Stimulated activated CD8-positive, alpha-beta memory T cell treated with anti-CD3 and anti-CD28 coated beads, Interleukin-2, amount 100 ng/mL, for 48 hours (primary cell): Measurements from ENCODE around the gene PKHD1.

Experiments
- DNase-seq, 2 donors: peaks; one replicate each; pipeline ENCODE4 v3.0.0-alpha.2; 2020; ENCODE audit warnings: low read depth in 2 of 2

The PKHD1 gene

GRCh38 chr6:51619042-51619799 lies 468.2 kb downstream of the PKHD1 start:
- DNase-seq, result no peak

GRCh38 chr6:51618563-51618962 lies 468.9 kb downstream of the PKHD1 start:
- DNase-seq, result no peak

GRCh38 chr6:51617751-51618150 lies 469.7 kb downstream of the PKHD1 start:
- no peak for DNase-seq

GRCh38 chr6:51616243-51616642 lies 471.2 kb downstream of the PKHD1 start:
- no peak for DNase-seq

- DNase-seq, result no peak
Observed at GRCh38 chr6:51614725-51615124, 472.7 kb downstream of the PKHD1 start.

GRCh38 chr6:51613558-51613957 lies 473.9 kb downstream of the PKHD1 start:
- no peak for DNase-seq

- no peak for DNase-seq
Observed at GRCh38 chr6:51608932-51609331, 478.5 kb downstream of the PKHD1 start.

GRCh38 chr6:51608383-51608782 lies 479.0 kb downstream of the PKHD1 start:
- DNase-seq, result no peak

GRCh38 chr6:51600514-51600913 lies 486.9 kb downstream of the PKHD1 start:
- DNase-seq, result no peak

GRCh38 chr6:51598171-51598570 lies 489.2 kb downstream of the PKHD1 start:
- no peak for DNase-seq

- DNase-seq, result no peak
Observed at GRCh38 chr6:51594981-51595380, 492.4 kb downstream of the PKHD1 start.

- DNase-seq, result no peak
Observed at GRCh38 chr6:51585264-51585663, 502.1 kb downstream of the PKHD1 start.

GRCh38 chr6:51584163-51584562 lies 503.2 kb downstream of the PKHD1 start:
- DNase-seq, result no peak

GRCh38 chr6:51578994-51579393 lies 508.4 kb downstream of the PKHD1 start:
- no peak for DNase-seq

- DNase-seq, result no peak
Observed at GRCh38 chr6:51578362-51578761, 509.1 kb downstream of the PKHD1 start.

GRCh38 chr6:51574040-51574439 lies 513.4 kb downstream of the PKHD1 start:
- DNase-seq, result no peak

- DNase-seq, result no peak
Observed at GRCh38 chr6:51571168-51571567, 516.2 kb downstream of the PKHD1 start.

- DNase-seq, result no peak
Observed at GRCh38 chr6:51570168-51570921, 517.1 kb downstream of the PKHD1 start.

- no peak for DNase-seq
Observed at GRCh38 chr6:51569594-51569993, 517.8 kb downstream of the PKHD1 start.

GRCh38 chr6:51568771-51569170 lies 518.6 kb downstream of the PKHD1 start:
- DNase-seq, result no peak

GRCh38 chr6:51565472-51565871 lies 521.9 kb downstream of the PKHD1 start:
- no peak for DNase-seq
